ENCODE data around the gene KCTD4. TPM values are rescaled to one million over a fixed set of nuclear protein-coding genes. Genes with fewer than 3 reads are reported as not detected.

The KCTD4 gene
- total RNA-seq, 4 donors from 2014 or later: 1.3 to 1.9 TPM; not detected in 2

DNA sequence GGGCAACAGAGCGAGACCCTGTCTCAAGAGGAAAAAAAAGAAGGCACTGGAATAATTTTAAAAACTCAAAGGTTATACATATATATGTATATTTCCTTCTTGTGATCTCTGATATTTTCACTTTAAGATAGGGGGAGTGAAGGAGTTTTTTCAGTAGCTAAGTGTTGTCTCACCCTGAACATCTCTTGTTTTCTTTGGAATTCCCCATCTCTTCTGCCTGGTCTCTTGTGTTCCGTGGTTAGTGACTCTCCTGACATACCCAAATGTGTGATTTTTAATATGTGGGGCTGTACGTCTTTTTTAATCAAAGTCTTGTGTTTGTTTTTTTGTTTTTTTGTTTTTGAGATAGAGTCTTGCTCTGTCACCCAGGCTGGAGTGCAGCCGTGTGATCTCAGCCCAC, 15.3 kb upstream of the KCTD4 start:
- no peak for DNase-seq
- H3K4me1 ChIP-seq: peaks cover 0 to 18% (median 6%) of the 10 kb centered on the region in 4 donors
- H3K9me3 ChIP-seq: no peaks in the 10 kb centered on the region
- in situ Hi-C loops (cut with MboI; ENCODE audit: low pct_ligation_motif_present in 1 of 4, low pct_unique_long_range_greater_than_20kb in 1 of 4, low sequenced_read_pairs in 3 of 4) (no loop called here), intact Hi-C loops (cut with DNase I; ENCODE audit: low total_unique reads) (no loop called here)
- H3K27me3 ChIP-seq: no peaks in the 10 kb centered on the region
- peak overlapping the region in 1 of 4 donors; percentile 1 for H3K27ac ChIP-seq
- no peak overlapping the region for H3K4me3 ChIP-seq
- H3K36me3 ChIP-seq: no peaks in the 10 kb centered on the region
- no peak for TF ChIP-seq CTCF (IDR thresholded peaks at IDR 0.05)
- no peak for TF ChIP-seq EP300 (IDR thresholded peaks at IDR 0.05; ENCODE audit: low read depth)
- TF ChIP-seq POLR2AphosphoS5 (IDR thresholded peaks at IDR 0.05): no peak
- TF ChIP-seq POLR2A (IDR thresholded peaks at IDR 0.05): no peak
- WGBS, 2 donors (ENCODE audit: low coverage in 1 of 2): 77 to 88% methylated on average over 3 to 4 of the region's 4 CpGs

GRCh38 chr13:45215392-45216077, 14.7 kb upstream of the KCTD4 start:
- H3K4me1 ChIP-seq: peaks cover 0 to 18% (median 6%) of the 10 kb centered on the region in 4 donors
- no peak for TF ChIP-seq CTCF (IDR thresholded peaks at IDR 0.05)
- no peak for TF ChIP-seq POLR2A (IDR thresholded peaks at IDR 0.05)
- no peak for TF ChIP-seq EP300 (IDR thresholded peaks at IDR 0.05; ENCODE audit: low read depth)
- no peak for TF ChIP-seq POLR2AphosphoS5 (IDR thresholded peaks at IDR 0.05)
- 84 to 88% methylated on average over 6 to 9 of the region's 9 CpGs for WGBS, 2 donors (ENCODE audit: low coverage in 1 of 2)

DNA sequence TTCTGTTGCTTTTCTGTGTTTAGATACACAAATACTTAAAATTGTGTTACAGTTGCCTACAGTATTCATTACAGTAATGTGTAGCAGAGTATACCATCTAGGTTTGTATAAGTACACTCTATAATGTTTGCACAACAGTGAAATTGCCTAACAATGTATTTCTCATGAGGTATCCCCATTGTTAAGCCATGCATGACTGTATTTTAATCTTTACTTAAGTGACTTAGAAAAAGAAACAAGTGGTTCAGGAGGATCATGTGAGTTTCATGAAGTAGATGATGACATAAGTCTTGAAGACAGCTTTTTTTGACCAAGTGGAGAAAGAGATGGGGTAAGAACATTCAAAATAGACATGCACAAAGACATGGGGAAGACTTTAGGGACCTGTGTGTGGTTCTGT, 8.4 kb upstream of the KCTD4 start:
- H3K4me1 ChIP-seq: peaks cover 3 to 28% (median 14%) of the 10 kb centered on the region in 4 donors
- in situ Hi-C loops (cut with MboI; ENCODE audit: low pct_ligation_motif_present in 1 of 4, low pct_unique_long_range_greater_than_20kb in 1 of 4, low sequenced_read_pairs in 3 of 4): no loop called here
- peak overlapping the region in 1 of 4 donors; percentile 69 for H3K27ac ChIP-seq
- peaks cover 0 to 5% (median 0%) of the 10 kb centered on the region in 4 donors for H3K36me3 ChIP-seq
- DNase-seq: no peak
- no peaks in the 10 kb centered on the region for H3K27me3 ChIP-seq
- intact Hi-C loops (cut with DNase I; ENCODE audit: low total_unique reads): no loop called here
- no peaks in the 10 kb centered on the region for H3K9me3 ChIP-seq
- no peak for TF ChIP-seq CTCF (IDR thresholded peaks at IDR 0.05)
- TF ChIP-seq POLR2A (IDR thresholded peaks at IDR 0.05): no peak
- H3K4me3 ChIP-seq: no peak overlapping the region

More at GRCh38 chr13:45215392-45216077, 14.7 kb upstream of the KCTD4 start:
- no peaks in the 10 kb centered on the region for H3K27me3 ChIP-seq
- H3K27ac ChIP-seq: peak overlapping the region in 2 of 4 donors; percentile 1 to 8
- intact Hi-C loops (cut with DNase I; ENCODE audit: low total_unique reads) (no loop called here), in situ Hi-C loops (cut with MboI; ENCODE audit: low pct_ligation_motif_present in 1 of 4, low pct_unique_long_range_greater_than_20kb in 1 of 4, low sequenced_read_pairs in 3 of 4) (no loop called here)
- no peaks in the 10 kb centered on the region for H3K9me3 ChIP-seq
- no peak overlapping the region for H3K4me3 ChIP-seq
- no peaks in the 10 kb centered on the region for H3K36me3 ChIP-seq
- no peak for DNase-seq

DNA sequence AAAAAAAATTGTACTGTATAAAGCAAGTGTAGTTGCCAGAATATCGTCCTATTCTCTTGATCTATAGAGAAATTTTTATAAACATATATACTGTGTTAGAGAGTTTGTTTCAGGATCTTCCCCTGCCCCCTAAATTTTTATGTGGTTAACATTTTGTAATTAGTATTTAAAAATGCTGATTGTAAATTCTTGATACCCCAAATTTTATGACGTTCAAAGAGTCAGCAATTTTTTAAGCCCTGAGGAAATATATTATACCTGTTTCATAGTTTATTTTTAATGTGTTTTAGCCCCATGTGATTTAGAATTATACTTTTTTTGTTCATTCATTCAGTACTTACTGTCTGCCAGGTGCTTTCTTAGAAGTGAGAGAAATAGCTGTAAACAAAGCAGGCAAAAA, 7.3 kb upstream of the KCTD4 start:
- H3K4me3 ChIP-seq: no peak overlapping the region
- intact Hi-C loops (cut with DNase I; ENCODE audit: low total_unique reads): no loop called here

More for the DNA sequence above, 7.3 kb upstream of the KCTD4 start:
- DNase-seq: no peak
- TF ChIP-seq CTCF (IDR thresholded peaks at IDR 0.05) (no peak), EP300 (IDR thresholded peaks at IDR 0.05; ENCODE audit: low read depth) (no peak)
- Histone ChIP-seq H3K9me3 (no peaks in the 10 kb centered on the region), H3K27ac (peak overlapping the region in 3 of 4 donors; percentile 50 to 69 (median 60)), H3K27me3 (no peaks in the 10 kb centered on the region), H3K36me3 (peaks cover 0 to 5% (median 0%) of the 10 kb centered on the region in 4 donors), H3K4me1 (peaks cover 3 to 28% (median 14%) of the 10 kb centered on the region in 4 donors)
- 52 to 62% methylated on average over 2 of the region's 2 CpGs for WGBS, 2 donors (ENCODE audit: low coverage in 1 of 2)
- in situ Hi-C loops (cut with MboI; ENCODE audit: low pct_ligation_motif_present in 1 of 4, low pct_unique_long_range_greater_than_20kb in 1 of 4, low sequenced_read_pairs in 3 of 4): no loop called here
